HG03139 (cell line): Measurements from ENCODE around the gene SDE2.
"Not testable (repeated sequence)": the region's sequence is repeated elsewhere in the genome, so short reads cannot be mapped to it uniquely, and the experiment has no call there.

Experiments used
- ATAC-seq: cut with Tn5 transposase; IDR thresholded peaks from one replicate; pipeline ENCODE4 v1.9.1; 2021; ENCODE audit not compliant: unreplicated experiment

The SDE2 gene

DNA sequence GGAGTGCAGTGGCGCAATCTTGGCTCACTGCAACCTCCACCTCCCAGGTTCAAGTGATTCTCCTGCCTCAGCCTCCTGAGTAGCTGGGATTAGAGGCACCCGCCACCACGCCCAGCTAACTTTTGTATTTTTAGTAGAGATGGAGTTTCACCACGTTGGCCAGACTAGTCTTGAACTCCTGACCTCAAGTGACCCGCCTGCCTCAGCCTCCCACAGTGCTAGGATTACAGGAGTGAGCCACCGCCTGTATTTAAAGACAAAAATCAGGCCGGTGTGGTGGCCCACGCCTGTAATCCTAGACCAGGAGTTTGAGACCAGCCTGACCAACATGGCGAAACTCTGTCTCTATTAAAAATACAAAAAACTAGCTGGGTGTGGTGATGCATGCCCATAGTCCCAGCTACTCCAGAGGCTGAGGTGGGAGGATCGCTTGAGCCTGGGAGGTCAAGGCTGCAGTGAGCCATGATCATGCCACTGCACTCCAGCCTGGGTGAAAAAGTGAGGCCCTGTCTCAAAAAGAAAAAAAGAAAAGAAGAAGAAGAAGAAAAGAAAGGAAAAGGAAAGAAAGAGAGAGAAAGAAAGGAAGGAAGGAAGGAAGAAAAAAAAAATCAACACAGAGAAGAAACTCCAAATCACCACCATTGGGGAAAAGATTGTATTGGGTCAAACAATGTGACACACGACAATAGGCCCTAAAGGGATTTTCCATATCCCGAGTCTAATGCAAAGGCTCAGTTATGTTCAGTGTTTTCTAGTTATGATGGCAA is 8.2 kb upstream of the SDE2 start:
- ATAC-seq = not testable (repeated sequence)

DNA sequence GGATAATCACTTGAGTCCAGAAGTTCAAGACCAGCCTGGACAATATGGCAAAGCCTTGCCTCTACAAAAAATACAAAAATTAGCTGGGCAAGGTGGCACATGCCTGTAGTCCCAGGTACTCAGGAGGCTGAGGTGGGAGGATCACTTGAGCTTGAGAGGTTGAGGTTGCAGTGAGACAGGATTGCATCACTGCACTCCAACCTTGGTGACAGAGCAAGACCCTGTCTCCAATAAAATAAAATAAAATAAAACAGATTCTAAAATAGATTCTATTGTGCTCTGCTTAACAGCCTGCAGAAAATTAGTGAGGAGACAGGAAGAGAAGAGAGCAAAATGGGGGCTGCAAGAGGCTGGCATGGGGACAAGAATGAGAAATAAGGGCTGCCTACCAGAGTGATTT is 7.5 kb upstream of the SDE2 start:
- ATAC-seq = no peak

DNA sequence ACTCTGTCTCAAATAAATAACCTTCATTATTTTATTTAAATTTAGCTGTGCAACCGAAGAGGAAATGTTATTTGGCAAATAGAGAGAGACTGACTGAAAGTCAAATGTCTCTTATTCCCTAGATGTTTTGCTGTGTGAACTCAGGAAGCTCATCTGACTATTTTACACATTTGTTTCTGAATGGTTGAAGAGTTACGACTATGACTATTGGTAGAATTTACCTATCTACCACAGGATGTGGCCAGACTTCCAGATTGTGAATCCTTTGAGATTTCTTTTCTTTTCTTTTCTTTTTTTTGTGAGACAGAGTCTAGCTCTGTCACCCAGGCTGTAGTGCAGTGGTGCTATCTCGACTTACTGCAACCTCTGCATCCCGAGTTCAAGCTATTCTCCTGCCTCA is 5.3 kb upstream of the SDE2 start:
- no peak for ATAC-seq

DNA sequence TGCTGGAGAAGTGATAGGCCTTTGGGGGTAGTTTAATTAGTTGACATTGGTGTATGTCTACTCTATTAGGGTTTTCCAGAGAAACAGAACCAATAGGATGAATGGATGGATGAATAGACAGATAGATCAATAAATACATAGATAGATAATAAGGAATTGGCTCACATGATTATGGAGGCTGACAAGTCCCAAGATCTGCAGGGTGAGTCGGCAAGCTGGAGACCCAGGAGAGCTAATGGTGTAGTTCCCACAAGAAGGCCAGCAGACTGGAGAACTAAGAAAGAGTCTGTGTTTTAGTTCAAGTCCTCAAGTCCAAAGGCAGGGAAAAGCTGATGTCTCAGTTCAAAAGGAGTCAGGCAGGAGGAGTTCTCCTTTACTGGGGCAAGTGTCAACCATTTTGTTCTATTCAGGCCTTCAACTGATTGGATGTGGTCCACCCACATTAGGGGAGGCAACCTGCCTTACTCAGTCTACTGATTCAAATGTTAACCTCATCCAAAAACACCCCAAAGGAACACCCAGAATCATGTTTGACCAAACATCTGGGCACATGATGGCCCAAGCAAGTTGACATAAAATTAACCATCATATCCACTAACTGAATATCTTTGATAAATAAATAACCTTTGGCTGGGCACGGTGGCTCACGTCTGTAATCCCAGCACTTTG is 4.5 kb upstream of the SDE2 start:
- ATAC-seq = no peak

DNA sequence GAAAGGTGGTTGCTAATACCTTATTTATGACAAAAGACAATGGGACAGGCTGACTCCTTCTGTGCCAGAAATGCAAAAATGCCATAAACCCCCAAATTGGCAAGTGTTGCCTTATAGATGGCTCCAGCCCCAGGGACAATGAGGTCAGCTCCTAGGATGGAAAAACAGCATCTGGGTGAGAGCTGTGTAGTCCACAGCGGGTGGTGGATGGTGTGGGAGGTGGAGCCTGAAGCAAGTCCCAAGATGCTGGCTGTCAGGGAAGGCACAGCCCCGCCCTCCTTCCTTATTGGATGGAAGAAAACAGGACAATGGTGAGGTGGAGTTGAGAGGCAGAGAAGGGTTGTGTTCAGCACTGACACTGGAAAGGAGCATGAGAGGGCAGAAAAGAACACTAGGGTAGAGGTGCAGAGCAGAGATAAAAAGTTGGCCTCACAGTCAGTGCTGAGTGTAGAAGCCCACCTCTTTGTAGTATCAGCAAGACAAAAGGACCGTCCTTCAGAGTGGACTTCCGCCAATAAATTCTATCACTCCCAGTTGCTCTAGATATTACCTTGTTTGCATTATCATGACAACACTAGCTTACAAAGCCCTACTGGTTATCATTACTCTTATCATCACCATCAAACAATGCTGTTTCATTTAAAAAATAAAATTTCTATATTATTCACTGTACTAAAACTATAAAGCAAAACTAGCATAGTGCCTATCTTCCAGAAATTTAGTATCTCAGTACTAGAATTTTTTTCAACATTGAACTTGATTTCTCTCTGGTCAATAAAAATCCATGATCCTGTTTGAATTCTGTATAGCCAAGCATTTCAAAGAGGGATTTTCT is 3.7 kb upstream of the SDE2 start:
- no peak for ATAC-seq

DNA sequence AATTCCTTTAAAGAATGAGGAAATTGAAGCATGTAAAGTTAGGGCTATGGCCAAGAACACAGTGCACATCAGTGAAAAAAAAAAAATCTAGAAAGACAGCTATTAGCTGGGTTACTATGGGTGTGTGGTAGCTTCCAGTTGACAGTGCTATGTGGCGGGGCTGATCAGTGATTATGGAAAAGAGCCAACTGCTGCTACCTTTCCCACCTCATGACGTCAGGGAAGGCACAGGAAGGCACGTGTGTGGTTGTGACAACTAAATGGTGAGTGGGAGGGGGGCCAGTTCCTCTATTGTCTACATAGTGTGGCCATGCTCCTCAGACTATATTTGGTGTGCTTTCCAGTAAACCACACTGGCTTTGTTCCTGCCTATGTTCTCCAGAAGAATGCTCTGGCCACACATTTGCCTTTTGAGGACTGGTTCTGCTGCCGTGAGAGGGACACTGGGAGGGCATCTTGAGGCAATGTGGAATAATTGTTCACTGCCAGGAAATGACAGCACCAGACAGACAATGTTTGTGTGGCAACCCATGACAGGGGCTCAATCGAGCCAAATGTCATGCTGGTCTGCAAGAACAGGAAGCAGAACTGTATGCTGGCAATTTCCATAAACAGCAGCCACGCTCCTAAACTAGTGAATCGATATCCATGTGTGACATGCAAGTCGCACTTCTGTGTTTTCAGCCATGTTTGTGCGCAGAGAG is 3.0 kb upstream of the SDE2 start:
- no peak for ATAC-seq

DNA sequence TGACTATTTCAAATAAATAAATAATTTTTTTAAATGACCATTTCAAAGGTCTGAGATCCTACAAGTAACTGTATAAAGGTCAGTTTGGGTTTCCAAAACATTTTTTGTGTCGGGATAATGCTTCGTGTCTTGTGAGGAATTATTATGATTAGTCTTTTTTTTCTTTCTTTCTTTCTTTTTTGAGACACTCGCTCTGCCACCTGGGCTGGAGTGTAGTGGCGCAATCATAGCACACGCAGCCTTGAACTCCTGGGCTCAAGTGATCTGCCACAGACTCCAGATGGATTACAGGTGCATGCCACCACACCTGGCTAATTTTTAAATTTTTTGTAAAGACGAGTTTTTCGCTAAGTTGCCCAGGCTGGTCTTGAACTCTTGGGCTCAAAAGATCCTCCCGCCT is 1.9 kb upstream of the SDE2 start:
- ATAC-seq = no peak

DNA sequence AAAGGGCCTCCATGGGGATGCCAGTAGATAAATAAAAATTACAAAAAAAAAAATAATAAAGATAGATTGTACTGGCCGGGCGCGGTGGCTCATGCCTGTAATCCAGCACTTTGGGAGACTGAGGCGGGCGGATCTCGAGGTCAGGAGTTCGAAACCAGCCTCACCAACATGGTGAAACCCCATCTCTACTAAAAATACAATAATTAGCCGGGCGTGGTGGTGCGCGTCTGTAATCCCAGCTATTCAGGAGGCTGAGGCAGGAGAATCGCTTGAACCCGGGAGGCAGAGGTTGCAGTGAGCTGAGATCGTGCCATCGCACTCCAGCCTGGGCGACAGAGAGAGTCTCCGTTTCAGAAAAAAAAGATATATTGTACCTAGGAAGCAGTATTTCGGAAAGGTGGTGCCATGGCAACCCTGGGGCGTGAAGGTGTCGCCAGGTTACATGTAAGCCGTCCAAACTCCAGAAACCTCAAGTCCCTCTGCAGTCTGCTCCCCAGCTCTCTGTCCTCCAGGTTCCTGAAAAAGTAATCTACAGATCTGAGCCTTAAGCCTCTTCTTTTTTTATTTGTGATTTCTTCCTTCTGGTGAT is 1.4 kb upstream of the SDE2 start:
- not testable (repeated sequence) for ATAC-seq

DNA sequence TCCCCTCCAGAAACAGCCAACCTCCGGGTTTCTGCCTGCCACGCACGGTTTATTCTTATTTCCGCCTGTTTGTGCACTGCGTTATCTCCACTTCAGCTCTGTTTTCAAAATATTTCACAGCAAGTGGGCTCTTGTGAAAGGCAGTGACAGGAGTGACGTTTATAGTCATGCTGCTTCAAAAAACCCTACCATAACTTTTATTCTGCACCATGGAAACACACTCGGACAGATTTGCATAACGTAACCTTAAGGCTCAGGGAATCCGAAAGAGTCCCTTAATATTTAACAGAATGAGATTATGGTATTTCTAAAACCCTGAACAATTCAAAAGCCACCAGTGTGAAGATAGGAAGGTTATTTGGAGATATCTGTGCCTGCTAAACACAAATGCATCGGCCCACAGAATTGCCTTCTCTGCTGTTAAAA is 782 bp upstream of the SDE2 start:
- peak; percentile 39 for ATAC-seq

DNA sequence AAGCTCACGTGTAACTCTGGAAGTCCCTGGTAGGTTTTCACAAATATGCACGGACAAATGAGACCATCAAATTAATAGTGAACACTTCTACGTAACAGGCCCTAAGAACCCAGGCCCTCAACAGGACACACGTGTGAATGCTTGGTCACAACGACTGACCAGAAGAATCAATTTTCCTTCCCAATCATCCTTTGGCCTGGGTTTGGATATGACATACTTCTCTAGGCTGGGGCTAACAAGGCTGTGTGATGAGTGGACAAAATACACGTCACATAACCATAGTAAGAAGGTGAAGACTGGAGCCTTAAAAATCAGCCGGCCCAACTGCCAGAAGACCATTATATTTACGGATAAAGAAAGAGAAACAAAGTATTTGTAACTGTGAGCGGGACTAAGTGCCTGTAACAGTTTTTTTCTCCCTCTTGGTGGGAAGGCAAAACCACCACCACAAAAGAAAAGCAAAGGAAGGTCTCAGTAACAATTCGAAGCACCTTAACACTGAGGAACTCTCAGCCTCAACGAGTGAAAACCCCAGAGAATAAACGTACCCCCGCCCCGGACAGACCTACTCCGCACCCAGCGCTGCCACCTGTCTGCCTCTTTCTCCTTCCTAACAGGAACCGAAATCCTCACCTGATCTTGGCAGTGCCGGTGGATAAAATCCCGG is 450 bp downstream of the SDE2 start:
- no peak for ATAC-seq

DNA sequence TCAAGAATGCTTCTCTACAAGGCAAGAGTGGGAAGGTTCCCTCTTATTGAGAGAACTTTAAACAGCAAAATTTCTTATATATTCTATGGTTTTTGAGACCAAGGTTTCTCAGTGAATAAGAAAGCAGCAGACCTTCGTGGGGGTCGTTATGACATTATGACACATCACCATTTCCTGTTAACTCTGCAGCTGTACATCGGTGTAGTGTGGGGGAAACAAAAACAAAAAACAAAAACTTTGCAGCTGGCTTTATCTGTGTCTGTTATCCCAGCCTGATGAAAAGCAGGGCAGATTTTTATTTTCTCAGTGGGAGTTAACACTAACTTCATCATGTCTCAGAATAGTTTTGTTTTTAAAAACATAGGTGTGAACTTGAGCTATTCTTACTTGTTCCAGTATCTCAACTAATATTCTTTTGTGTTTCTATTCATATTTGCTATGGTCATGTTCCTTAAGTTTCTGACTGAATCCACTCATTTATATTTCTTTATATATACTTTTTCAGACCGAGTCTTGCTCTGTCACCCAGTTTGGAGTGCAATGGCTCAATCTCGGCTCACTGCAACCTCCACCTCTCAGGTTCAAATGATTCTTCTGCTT is 2.1 kb downstream of the SDE2 start:
- no peak for ATAC-seq

DNA sequence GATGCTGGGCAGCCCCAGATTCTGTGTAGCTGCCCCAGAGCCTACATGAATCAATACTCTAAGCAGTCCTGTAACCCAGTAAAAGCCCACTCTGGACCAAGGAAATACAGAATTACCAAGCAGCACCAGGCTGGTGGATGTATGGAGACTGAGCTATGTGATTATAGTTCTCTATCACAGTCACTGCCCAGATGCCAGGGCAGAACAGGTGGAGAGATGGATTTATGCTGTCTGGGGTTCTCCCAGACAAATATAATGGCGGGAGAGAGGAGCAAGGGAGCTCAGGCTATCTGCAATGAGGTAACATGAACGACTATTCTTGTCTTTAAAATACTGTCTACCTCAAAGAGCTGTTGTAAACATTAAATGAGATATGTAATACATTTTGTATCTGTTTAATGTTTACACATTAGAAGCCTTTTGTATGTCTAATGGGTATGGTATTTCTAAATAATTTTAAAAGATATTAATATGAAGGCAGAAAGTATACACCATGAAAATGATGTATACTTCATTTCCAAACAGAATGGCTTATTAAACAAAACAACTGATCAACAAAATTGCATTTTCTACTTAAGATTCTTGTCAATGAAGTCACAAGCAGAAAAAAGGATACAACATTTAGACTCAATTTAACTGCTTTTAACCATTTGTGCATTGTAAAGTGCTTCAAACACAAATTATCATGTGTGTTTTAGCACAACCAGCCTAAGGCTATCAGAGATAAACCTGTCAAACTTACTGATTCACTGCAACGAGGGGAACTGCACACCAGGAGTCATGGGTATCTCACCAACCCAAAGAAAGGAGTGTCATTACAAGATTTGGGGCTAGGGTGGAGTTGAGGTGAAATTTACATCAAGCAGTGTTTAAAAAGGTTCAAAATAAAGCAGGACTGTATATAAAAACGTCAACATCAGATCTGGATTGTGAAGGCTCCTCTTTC is 3.0 kb downstream of the SDE2 start:
- ATAC-seq = no peak

DNA sequence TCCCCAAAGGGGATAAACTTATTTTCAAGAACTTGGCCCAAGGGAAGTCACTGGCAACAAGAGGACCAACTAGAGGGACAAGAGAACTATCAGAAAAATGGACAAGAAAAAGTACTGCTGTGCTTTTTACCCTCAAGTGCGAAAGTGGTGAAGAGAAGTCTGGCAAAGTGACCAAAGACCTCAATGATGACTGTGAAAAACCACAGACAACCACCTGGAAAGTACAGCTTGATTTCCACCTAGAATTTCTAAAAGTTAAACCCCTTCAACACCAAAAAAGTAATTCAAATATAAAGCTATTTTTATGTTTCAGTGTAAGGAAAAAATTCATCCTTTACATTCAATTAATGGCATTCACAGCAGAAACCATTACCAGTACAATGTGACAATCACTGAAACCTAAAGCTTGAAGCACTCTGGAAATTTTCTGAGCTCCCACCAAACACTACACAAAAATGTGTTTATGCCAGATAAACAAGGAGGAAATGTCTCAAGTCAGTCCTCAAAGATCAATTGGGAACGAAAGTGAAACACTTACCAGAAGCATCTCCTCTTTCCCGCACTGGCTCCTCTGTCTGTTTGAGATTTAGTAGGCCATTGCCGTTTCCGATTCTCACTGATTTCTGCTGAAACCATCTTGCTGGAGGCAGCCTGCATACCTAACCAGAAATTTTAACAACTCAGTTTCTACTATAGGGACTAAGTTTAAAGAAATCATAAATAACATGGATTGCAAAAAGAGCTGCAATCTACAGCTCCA is 8.3 kb downstream of the SDE2 start:
- no peak for ATAC-seq

DNA sequence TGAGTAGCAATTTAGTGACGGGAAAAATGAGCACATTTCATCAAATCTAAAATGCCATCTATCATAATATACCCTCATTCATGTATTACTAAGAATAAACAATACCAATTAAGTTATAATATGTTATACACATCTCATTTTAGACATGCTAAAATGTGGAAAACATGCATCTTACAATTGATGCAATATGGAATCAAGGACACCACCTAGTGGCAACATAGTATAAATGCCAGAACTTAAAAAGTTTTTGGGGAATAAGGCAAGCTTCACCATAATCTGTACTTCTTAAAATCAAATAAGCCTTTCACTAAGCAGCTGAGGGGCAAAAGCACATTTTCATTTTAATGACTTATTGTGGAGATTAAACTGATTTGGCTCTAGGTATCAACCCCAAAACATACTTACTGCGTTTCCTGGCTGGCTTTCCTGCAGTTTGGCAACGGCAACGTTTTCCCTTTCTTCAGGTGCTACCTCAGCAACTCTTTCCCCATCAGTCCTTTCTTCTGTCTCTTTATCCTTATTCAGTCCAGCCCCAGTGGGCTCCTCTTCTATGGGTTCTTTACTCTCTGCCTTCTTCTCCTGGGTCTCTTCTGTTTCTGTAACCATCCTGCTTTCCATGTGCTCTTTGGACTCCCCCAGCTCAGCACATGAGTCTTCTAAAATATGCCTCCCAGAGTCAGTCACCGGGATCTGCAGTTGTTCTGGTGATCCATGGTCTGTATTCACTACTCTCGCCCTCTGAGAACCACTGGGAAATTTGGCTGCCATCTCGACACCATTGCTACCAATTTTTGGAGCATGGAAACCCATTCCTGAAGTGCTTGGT is 11.4 kb downstream of the SDE2 start:
- no peak for ATAC-seq

DNA sequence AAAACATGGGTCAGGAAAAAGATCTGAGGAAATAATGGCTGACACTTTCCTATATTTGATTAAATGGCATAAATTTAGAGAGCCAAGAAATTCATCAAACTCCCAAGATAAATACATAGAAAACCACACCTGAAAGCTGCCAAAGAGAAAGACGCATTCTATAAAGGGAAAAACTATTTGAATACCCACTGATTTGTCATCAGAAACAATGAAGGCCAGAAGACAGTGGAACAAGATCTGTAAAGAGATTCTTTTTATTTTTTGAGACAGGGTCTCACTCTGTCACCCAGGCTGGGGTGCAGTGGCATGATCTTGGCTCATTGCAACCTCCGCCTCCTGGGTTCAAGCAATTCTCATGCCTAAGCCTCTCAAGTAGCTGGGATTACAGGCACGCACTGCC is 17.4 kb downstream of the SDE2 start:
- no peak for ATAC-seq

DNA sequence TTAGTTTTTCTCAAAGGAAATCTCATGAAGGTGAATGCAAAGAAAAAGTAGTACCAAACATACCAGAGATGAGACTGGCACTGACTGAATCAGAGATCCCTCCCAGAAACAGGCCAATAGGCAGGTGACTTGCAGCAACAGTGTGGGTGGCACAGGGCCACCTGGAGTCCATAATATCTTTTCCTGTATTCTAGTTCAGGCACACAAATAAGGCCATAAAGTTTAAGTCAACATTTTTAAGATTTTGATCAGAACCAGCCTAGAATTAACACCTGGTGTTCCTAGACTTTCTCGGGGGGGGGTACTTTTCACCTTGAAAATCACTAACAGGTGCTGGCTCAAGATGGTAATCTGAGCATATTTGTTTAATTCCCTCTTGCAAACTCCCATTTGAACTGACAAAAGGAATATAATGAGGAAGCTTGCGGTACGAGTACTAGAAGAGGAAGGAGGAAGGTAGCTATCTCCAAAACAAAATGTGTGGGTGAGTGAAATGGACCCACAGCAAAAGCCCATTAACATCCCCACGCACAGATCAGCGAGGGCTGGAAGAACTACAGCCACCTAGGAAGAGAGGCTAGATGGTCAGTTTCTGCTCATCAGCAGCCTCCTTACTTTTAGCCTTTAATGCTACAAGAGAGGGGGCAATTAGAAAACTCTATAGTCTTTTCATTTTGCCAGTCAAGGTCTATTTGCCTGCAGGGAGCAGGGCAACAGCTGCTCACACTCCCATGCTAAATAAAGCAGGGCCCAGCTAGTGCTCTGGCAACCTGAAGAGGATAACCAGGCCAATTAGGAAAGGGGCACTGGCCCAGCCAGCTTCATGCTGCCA is 18.9 kb downstream of the SDE2 start:
- ATAC-seq = no peak
